Karpas-422 (cell line): ENCODE measurements around the gene YTHDF1. TPM values are rescaled to one million over a fixed set of nuclear protein-coding genes. Genes with fewer than 3 reads are reported as not detected.

ENCODE experiments used
- DNase-seq: peaks from one replicate; pipeline ENCODE4 v3.0.0-alpha.2; 2015
- H2AFZ ChIP-seq: fragments of 200-600 bp; sonication (generic); 2 replicates; pipeline ENCODE4 v1.6.1; 2014; ENCODE audit warnings: antibody characterized with exemption, low read length, mixed read lengths
- H3K27ac ChIP-seq: fragments of 200-600 bp; sonication (generic); 2 replicates; pipeline ENCODE4 v1.5.1; 2014; ENCODE audit warnings: mild to moderate bottlenecking, low read length, moderate library complexity
- H3K27me3 ChIP-seq: fragments of 200-600 bp; sonication (generic); 2 replicates; pipeline ENCODE4 v1.6.1; 2014; ENCODE audit warnings: low read length, mixed read lengths
- H3K36me3 ChIP-seq: fragments of 200-600 bp; sonication (generic); 2 replicates; pipeline ENCODE4 v1.6.1; 2014; ENCODE audit warnings: low read length, mixed read lengths; ENCODE audit not compliant: insufficient read depth
- H3K4me1 ChIP-seq: fragments of 200-600 bp; sonication (generic); 2 replicates; pipeline ENCODE4 v1.6.1; 2014; ENCODE audit warnings: mild to moderate bottlenecking, low read length, mixed read lengths
- H3K4me2 ChIP-seq: fragments of 200-600 bp; sonication (generic); 2 replicates; pipeline ENCODE4 v1.6.1; 2014; ENCODE audit warnings: low read length, low read depth, mild to moderate bottlenecking; ENCODE audit not compliant: poor library complexity, severe bottlenecking
- H3K4me3 ChIP-seq: fragments of 200-600 bp; sonication (generic); 2 replicates; pipeline ENCODE4 v1.5.1; 2014; ENCODE audit warnings: mild to moderate bottlenecking, antibody characterized with exemption, low read length, mixed read lengths
- H3K79me2 ChIP-seq: fragments of 200-600 bp; sonication (generic); 2 replicates; pipeline ENCODE4 v1.6.1; 2014; ENCODE audit warnings: mild to moderate bottlenecking, low read length, mixed read lengths
- H3K9ac ChIP-seq: fragments of 200-600 bp; sonication (generic); 2 replicates; pipeline ENCODE4 v1.6.0; 2014; ENCODE audit warnings: low read length
- H3K9me2 ChIP-seq: fragments of 200-600 bp; sonication (generic), shearing (Covaris generic); replicated peaks from 2 replicates; pipeline ENCODE4 v1.6.0; 2014; ENCODE audit warnings: mild to moderate bottlenecking, low read length, moderate library complexity; ENCODE audit not compliant: insufficient read depth
- H3K9me3 ChIP-seq: fragments of 300-700, 200-600 bp; sonication (generic); 2 replicates; pipeline ENCODE4 v1.6.1; 2014; ENCODE audit warnings: low read length, mixed read lengths
- H4K20me1 ChIP-seq: fragments of 200-600 bp; sonication (generic); 2 replicates; pipeline ENCODE4 v1.6.1; 2014; ENCODE audit warnings: mild to moderate bottlenecking, antibody characterized with exemption, low read length, low read depth; ENCODE audit not compliant: insufficient read depth
- total RNA-seq: library from RNA; depleted of rRNA; stranded (reverse); fragments of >200 nt; shearing (Covaris generic); gene quantifications from 2 replicates; pipeline ENCODE4 v1.2.3, GENCODE V29; 2014; ENCODE audit warnings: low replicate concordance

Gene YTHDF1
- total RNA-seq, 1 experiment from 2014 or later, result 24.1 TPM

DNA sequence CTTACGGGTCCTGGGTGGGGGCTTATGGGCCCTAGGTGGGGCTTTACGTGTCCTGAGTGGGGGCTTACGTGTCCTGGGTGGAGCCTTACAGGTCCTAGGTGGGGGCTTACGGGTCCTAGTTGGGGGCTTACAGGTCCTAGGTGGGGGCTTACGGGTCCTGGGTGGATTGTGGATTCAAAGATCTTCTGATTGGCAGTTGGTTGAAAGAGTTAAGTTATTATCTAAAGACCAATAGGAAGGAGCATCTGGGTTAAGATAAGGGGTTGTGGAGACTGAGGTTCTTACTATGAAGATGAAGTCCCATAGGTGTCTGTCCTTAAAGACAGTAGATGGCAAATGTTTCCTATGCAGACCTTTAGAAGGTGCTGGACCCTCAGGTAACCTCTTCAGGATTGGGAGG lies 11.3 kb upstream of the YTHDF1 start:
- DNase-seq, result no peak
- H3K4me2 ChIP-seq, result no peak overlapping the region
- H3K27me3 ChIP-seq, result no peaks in the 10 kb centered on the region
- no peak overlapping the region for H3K27ac ChIP-seq
- no peaks in the 10 kb centered on the region for H3K79me2 ChIP-seq
- no peaks in the 10 kb centered on the region for H3K9me3 ChIP-seq
- no peaks in the 10 kb centered on the region for H3K36me3 ChIP-seq
- H3K9me2 ChIP-seq, result no peaks in the 10 kb centered on the region
- no peaks in the 10 kb centered on the region for H3K4me1 ChIP-seq
- H4K20me1 ChIP-seq, result 0 out of 2 replicates have a peak, but pooled peaks cover 6% of the 10 kb centered on the region
- no peak overlapping the region for H3K4me3 ChIP-seq
- no peak overlapping the region for H3K9ac ChIP-seq
- no peak overlapping the region for H2AFZ ChIP-seq

DNA sequence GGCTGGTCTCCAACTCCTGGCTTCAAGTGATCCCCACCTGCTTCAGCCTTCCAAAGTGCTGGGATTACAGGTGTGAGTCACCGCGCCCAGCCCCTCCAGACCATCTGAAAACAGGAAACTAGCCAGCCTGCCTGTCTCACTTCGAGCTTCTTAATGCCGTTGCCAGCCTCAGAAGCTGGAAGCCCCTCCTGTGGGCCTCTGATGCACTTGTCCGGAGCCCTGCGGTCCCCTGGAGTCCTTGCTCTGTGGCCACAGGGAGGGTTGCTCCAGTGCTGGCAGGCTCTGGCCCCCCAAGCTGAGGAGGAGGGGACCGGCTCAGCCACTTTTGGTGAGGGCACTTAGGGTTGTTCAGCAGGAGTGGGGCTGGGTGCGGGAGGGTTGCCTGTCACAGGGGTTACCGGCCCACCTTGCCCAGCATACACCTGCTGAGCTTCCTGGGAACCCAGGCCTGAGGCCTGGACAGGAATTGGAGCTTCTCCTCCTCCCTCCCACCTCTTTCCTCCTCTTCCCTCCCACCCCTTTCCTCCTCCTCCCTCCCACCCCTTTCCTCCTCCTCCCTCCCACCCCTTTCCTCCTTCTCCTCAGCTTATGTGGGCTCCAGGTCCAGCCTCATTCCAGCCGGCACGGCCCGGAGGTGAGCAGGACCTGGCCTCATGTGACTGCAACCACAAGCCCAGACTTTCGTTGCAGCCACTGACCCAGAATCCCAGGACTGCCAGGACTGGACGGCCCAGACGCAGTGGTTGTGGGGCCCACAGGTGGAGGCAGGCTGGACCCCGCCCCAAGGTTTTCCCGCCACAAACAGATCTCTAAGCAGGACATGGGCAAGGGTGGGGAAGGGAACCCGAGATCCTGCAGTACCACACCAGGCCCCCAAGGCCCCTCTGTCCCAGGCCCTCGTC lies 10.4 kb upstream of the YTHDF1 start:
- DNase-seq, result no peak
- Histone ChIP-seq H3K9me3 (no peaks in the 10 kb centered on the region), H3K79me2 (no peaks in the 10 kb centered on the region), H3K36me3 (no peaks in the 10 kb centered on the region), H3K4me1 (no peaks in the 10 kb centered on the region), H4K20me1 (0 out of 2 replicates have a peak, but pooled peaks cover 6% of the 10 kb centered on the region), H3K4me3 (no peak overlapping the region), H3K4me2 (no peak overlapping the region), H3K27me3 (no peaks in the 10 kb centered on the region), H3K27ac (no peak overlapping the region), H3K9ac (no peak overlapping the region), H3K9me2 (no peaks in the 10 kb centered on the region), H2AFZ (no peak overlapping the region)

DNA sequence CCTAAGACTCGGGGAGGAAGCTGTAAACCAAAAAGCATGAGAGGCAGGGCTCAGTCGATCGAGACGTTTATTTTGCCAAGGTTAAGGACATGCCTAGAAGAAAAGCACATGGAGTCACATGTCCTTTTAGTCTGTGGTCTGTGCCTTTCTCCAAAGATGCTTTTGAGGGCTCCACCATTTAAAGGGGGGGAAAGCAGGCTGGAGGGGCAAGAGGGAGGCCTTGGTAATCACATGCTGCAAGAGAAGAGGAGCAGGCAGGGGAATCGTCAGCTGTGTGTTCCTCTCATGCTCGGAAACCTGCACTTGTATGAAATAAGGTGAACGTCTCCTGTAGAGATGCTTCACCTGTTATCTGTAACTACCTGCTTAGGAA lies 9.1 kb upstream of the YTHDF1 start:
- H3K9me2 ChIP-seq, result no peaks in the 10 kb centered on the region
- H3K27ac ChIP-seq, result no peak overlapping the region
- H2AFZ ChIP-seq, result no peak overlapping the region
- no peak overlapping the region for H3K4me3 ChIP-seq
- H3K9ac ChIP-seq, result no peak overlapping the region
- H3K36me3 ChIP-seq, result no peaks in the 10 kb centered on the region
- H3K79me2 ChIP-seq, result no peaks in the 10 kb centered on the region
- DNase-seq, result no peak
- no peaks in the 10 kb centered on the region for H3K27me3 ChIP-seq
- no peak overlapping the region for H3K4me2 ChIP-seq
- H4K20me1 ChIP-seq, result 0 out of 2 replicates have a peak, but pooled peaks cover 6% of the 10 kb centered on the region
- no peaks in the 10 kb centered on the region for H3K9me3 ChIP-seq
- no peaks in the 10 kb centered on the region for H3K4me1 ChIP-seq

DNA sequence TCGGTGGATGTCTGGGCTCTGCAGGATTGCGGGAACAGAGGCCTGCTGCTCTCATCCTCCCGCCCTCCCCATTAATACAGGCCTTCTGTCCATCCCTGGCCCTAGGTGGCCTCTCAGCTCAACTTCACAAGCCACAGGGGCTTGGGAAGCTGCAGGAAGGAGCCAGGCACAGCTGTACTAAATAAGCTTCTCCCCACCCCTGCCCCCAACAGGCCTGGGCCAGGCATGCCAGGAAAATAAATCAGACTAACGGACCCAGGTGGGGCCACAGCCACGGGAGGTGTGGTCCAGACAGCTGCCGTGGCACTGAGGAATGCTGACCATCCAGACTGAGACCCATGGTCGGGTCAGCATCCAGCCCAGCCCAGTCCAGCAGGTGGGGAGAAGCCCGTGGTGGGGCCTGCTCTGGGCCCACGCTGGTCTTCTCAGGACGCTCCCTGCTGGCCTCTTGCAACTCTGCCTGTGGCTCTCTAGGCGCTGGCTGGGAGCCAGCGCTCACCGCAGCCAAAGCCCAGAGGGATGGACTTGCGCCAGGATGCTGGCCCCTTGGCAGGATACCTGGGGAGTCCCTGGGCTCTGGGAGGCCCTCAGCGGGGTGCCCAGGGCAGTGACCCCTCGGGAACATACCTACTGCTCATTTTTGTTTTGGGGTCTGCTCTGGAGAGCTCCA lies 8.6 kb upstream of the YTHDF1 start:
- Histone ChIP-seq H3K27me3 (no peaks in the 10 kb centered on the region), H3K4me2 (no peak overlapping the region), H3K9ac (no peak overlapping the region)

DNA sequence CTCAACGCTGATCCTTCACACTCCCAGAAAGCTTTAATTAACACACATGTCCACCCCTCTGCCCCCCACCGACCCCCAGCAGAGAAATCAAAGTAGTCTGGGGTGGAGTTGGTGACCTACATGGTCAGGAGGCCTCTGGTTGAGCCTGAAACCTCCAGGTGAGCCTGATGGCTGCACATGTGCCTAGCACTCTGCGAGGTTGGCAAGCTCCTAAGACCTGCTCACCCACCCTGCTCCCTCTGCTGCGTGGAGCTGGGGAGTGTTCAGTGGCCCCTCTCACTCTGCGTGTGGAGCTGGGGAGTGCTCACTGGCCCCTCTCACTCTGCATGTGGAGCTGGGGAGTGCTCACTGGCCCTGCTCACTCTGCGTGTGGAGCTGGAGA lies 7.9 kb upstream of the YTHDF1 start:
- no peak for DNase-seq
- H3K9me2 ChIP-seq, result no peaks in the 10 kb centered on the region
- no peak overlapping the region for H3K4me3 ChIP-seq
- H3K36me3 ChIP-seq, result no peaks in the 10 kb centered on the region
- no peaks in the 10 kb centered on the region for H3K79me2 ChIP-seq
- 0 out of 2 replicates have a peak, but pooled peaks cover 6% of the 10 kb centered on the region for H4K20me1 ChIP-seq
- H3K9ac ChIP-seq, result no peak overlapping the region
- H2AFZ ChIP-seq, result no peak overlapping the region
- H3K27ac ChIP-seq, result no peak overlapping the region
- no peaks in the 10 kb centered on the region for H3K27me3 ChIP-seq
- no peaks in the 10 kb centered on the region for H3K9me3 ChIP-seq
- H3K4me2 ChIP-seq, result no peak overlapping the region
- H3K4me1 ChIP-seq, result no peaks in the 10 kb centered on the region

More for the DNA sequence above, 8.6 kb upstream of the YTHDF1 start:
- Histone ChIP-seq H3K9me3 (no peaks in the 10 kb centered on the region), H2AFZ (no peak overlapping the region), H3K27ac (no peak overlapping the region), H4K20me1 (0 out of 2 replicates have a peak, but pooled peaks cover 6% of the 10 kb centered on the region), H3K36me3 (no peaks in the 10 kb centered on the region), H3K4me3 (no peak overlapping the region), H3K79me2 (no peaks in the 10 kb centered on the region), H3K9me2 (no peaks in the 10 kb centered on the region), H3K4me1 (no peaks in the 10 kb centered on the region)
- no peak for DNase-seq

DNA sequence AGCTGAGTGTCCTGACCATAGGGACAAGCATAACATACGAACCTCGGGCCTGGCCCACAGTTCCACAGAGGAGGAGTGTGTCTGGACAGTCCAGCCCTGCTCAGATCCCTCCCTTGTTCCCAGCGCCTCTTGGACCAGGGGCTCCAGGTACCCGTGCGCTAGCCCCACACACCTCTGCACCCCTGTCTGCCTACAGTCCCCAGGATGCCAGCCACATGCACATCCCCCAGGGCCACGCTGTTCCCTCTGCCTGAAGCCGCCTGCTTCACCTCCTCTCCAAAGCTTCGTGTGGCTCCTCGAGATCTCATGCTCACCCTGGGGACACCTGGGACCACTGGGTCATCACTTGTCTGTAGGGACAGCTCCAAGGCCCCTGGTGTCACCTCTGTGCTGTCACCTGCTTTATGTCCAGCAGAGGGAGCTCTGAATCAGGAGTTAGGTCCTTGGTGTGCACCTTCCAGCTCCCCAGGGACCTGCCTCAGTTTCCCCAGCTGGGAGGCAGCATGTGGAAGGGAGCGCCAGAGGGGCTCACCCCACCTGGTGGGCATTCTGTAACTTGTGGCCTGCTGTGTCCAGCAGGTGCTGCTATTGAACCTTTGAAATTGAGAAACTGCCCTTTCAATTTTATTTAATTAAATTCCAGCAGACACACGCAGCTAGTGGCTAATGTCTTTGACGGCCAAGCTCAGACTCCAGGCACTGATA lies 7.3 kb upstream of the YTHDF1 start:
- no peak overlapping the region for H3K4me2 ChIP-seq

GRCh38 chr20:63222541-63222940 lies 6.6 kb upstream of the YTHDF1 start:
- Histone ChIP-seq H2AFZ (no peak overlapping the region), H3K9ac (no peak overlapping the region), H3K36me3 (no peaks in the 10 kb centered on the region), H3K4me3 (no peak overlapping the region), H4K20me1 (0 out of 2 replicates have a peak, but pooled peaks cover 6% of the 10 kb centered on the region), H3K9me2 (no peaks in the 10 kb centered on the region), H3K9me3 (no peaks in the 10 kb centered on the region), H3K79me2 (no peaks in the 10 kb centered on the region), H3K4me2 (no peak overlapping the region), H3K4me1 (no peaks in the 10 kb centered on the region), H3K27ac (no peak overlapping the region), H3K27me3 (no peaks in the 10 kb centered on the region)
- DNase-seq, result no peak

More for the DNA sequence above, 7.3 kb upstream of the YTHDF1 start:
- H3K27ac ChIP-seq, result no peak overlapping the region
- H3K27me3 ChIP-seq, result no peaks in the 10 kb centered on the region
- no peaks in the 10 kb centered on the region for H3K9me2 ChIP-seq
- H3K4me1 ChIP-seq, result no peaks in the 10 kb centered on the region
- no peaks in the 10 kb centered on the region for H3K9me3 ChIP-seq
- H4K20me1 ChIP-seq, result 0 out of 2 replicates have a peak, but pooled peaks cover 6% of the 10 kb centered on the region
- H3K79me2 ChIP-seq, result no peaks in the 10 kb centered on the region
- peak; percentile 78 for DNase-seq
- H2AFZ ChIP-seq, result no peak overlapping the region
- no peak overlapping the region for H3K9ac ChIP-seq
- H3K4me3 ChIP-seq, result no peak overlapping the region
- no peaks in the 10 kb centered on the region for H3K36me3 ChIP-seq
